HG02973 (cell line): Measurements from ENCODE around the gene ZNF217.
"Not testable (repeated sequence)": the region's sequence is repeated elsewhere in the genome, so short reads cannot be mapped to it uniquely, and the experiment has no call there.

Experiments
- ATAC-seq: cut with Tn5 transposase; IDR thresholded peaks from one replicate; pipeline ENCODE4 v1.9.1; 2021; ENCODE audit warnings: moderate library complexity; ENCODE audit not compliant: unreplicated experiment

ZNF217 gene

DNA sequence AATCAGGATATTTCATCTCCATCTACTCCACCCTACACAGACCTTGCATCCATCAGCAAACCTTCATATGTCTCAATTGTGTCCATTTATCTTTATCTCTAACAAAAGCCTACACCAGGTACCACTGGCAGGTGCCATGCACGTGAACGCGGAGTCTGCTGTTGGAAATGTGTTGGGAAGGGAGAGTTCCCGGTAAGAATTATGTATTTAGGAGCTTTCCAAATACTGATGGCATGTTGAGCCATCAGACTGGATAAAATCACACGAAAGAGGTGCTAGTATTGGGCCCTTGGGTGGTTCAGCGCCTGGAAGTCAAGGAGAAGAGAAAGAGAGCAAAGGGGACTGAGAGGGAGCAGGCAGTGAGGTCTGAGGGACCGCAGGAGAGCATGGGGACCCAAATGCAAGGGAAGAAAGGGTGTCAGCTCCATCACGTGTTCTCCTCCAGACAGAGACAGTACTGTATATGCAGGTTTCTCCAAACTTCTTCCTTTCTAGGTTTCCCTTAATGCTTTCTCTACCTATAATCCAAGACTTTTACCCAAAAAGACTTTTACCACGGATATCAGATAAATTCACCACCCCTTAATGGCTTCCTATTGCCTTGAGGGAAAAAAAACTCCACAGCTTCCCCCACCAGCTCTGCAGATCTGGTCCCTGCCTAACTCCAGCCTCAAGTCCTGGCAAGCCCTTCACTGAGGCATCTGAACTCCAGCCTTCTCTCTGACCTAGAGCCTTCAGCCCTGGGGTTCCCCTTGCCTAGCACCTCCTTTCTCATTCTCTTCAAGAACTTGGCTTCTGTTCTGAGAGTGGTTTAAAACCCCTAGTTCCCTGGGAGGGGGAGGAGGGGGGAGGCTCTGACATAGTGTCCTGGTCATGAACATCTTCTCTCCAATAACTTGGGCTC lies 4.8 kb upstream of the ZNF217 start:
- no peak for ATAC-seq

DNA sequence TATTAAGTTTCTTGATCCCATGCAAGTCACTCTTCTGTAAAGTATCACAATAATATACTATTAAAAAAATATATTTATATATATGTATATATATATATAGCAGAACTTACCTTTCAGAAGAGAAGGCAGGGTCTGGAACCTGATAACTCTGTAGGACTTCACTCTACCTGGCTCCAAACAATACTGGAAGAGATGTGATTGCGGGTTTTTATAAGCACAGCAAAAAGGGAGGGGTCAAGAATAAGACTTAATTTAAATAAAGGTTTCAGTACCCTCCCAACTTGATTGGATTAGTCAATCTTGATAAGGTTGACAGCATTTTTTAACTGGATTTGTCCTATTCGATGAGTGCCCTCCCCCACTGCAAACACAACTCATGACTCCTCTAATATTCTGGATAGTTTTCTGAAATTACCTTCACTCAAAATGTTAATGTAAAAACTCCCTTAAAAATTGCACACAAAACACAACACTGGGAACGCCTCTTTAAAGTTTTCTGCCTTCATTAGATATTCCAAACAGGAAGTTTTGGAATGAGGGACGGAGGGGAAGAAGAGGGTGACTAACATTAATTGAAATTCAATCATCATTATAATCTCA lies 4.0 kb upstream of the ZNF217 start:
- no peak for ATAC-seq

- ATAC-seq: no peak
Measured at GRCh38 chr20:53597030-53597482, 3.4 kb upstream of the ZNF217 start.

- not testable (repeated sequence) for ATAC-seq
Measured at GRCh38 chr20:53596189-53597001, 2.8 kb upstream of the ZNF217 start.

DNA sequence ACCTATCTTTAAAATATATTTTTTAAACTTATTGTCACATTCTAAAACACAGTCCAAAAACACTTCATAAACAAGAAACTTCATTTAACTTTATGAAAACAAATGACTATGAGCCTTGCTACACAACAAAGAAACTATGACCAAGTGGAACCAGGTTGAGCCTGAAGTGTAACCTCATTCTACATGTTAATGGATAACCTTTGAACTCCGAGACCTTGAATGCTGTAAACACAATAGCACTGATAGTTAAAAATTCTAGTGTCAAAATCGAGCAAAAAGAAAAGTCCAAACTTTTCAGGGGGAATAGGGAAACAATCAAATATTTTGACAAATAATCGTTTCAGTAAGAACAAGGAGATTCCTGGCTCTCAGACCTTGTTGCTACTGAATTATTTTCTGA lies 2.1 kb upstream of the ZNF217 start:
- ATAC-seq: not testable (repeated sequence)

GRCh38 chr20:53595018-53595378 lies 1.4 kb upstream of the ZNF217 start:
- ATAC-seq: no peak

DNA sequence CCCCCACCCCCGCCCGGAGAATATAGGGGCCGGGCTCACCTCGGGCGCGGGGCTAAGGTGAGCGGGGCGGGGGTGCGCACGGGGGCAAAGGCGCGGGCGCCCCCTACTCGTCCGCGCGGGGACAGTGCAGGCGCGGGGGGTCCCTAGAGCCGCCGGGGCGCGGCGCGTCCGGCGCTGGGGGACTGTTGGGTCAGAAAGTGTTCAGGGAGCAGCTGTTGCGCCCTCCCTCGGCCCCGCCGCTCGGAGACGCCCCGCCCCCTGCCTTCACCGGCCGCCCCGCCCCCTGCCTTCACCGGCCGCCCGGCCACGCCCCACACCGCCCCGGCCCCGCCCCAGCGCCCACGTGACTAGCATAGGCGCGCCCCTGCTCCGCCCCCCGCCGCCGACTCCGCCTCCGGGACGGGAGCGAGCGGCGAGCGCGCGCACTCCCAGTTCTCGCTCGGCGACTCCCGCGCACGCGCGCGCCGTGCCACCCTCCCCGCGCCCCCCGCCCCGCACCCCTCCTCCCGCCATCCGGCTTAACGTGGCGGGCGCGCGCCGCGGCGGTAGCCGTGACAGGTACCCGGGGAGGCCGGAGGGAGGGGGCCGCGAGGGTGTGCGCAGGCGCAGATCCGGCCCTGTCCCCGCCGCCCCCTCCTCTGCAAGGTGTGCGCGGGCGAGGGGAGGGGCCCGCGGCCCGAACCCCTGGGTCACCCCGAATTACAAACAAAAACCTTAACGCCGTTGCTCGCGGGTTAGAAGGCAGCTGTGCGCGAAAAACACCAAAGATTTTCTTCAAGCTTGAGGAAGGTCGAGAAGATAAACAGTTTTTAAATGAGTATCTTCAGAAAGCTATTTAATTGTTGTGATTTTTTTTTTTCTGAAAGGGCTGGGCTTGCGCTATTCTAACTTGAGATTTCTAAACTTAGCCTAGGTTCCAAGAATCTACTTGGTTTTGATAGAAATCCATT lies 704 bp upstream of the ZNF217 start:
- peak; percentile 57 for ATAC-seq

DNA sequence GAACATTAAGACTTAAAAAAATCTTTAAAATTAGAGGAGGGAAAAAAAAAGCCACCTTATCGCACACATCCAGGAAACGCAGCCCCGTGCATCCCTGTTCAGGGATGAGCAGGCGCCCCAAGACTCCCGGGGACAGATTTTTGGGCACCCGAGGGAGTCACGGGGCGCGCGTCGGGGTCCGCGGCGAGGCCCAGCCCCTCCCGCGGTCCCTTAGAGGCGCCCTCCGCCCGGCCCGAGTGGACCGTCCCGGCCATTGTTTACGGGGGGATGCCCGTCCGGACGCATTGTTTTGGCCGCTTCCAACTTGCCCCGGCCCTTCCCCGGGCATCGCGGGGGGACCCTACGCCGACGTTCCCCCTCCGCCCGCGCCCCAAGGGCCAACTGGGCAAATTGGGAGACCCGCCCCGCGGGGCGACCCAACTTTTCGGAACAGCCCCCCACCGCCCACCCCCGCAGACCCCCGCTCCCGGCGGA lies 610 bp downstream of the ZNF217 start:
- ATAC-seq: no peak

- peak; percentile 24 for ATAC-seq
Measured at GRCh38 chr20:53592454-53592991, 1.1 kb downstream of the ZNF217 start.

DNA sequence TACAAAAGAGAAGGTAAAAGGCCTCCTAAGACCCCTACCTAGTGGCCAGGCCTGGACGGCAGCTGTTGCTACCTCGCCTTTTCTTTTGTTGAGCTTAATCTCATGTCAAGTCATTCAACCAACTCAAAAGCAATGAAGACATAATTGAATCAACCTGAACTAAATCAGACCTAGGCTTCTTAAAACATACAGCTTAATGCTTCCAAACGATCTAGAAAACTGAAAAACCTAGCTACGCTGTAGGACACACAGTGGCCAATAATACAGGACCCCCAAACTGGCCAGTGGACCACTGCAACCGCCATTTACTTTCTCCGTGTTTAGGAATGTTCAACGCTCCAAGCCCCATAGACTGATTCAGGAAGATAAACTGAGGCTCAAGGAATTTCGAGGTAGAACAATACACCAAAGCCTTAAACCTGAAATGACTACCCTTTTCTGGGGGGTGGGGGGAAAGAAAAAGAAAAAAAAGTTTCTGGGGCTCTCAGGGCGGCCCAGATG lies 1.6 kb downstream of the ZNF217 start:
- ATAC-seq: not testable (repeated sequence)

DNA sequence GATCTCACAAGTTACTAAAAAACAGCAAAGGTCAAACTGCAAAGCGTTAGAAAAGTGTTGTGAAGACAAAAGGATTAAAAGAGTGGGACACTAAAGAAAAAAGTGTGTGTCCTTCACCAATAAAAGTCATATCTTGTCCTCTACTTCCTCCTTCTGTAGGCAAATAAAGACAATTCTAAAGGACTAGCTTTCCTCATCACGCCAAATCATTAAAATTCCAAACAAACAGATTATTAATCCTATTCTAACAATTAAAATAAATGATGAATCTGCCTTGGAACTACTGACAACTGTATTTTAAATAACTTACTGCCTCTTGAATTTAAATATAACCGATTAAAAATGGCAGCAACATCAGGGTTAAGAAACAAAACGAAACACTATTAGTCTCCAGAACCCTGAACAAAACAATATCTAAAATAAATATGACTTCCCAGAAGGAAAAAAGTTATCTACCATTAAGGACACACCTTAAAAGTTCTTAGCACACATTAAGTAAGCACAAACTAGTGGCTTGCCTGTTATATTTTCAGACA lies 2.4 kb downstream of the ZNF217 start:
- not testable (repeated sequence) for ATAC-seq

DNA sequence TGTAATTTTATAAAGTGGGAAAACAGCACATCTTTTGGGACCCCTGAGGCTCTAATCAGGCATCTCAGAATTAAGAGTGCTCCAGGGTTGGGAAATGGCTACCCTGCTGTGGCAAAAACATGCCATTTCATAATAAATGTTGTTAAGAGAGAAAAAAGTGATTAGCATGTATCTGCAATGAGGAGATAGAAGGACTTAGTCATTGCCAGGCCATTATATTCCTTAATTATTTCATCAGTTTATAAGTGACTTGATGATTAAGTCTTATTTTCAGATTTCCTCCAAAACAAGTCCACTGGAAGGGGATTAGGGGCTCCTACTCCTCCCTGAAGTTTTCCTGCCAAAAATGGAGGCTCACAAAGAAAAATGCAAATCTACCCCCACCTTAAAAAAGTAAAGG lies 3.0 kb downstream of the ZNF217 start:
- not testable (repeated sequence) for ATAC-seq

DNA sequence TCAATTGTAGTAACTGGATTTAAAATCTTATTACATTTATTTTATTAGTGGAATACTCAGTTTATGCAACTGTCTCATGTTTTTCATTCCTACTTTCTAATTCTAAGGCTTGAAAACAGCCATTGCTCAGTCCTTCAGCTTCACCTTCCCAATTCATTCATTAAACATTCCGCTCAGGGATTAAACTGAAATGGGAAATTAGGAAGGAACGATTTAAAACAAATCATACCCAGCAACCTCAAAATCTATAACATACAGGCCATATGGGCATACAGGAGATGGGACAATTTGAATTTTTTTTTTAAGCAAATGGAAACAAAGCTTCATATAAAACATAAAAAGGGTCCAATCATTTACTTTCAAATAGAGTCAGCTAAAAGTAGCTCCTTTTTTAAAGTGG lies 3.5 kb downstream of the ZNF217 start:
- ATAC-seq: not testable (repeated sequence)

GRCh38 chr20:53589321-53590065 lies 4.1 kb downstream of the ZNF217 start:
- not testable (repeated sequence) for ATAC-seq

DNA sequence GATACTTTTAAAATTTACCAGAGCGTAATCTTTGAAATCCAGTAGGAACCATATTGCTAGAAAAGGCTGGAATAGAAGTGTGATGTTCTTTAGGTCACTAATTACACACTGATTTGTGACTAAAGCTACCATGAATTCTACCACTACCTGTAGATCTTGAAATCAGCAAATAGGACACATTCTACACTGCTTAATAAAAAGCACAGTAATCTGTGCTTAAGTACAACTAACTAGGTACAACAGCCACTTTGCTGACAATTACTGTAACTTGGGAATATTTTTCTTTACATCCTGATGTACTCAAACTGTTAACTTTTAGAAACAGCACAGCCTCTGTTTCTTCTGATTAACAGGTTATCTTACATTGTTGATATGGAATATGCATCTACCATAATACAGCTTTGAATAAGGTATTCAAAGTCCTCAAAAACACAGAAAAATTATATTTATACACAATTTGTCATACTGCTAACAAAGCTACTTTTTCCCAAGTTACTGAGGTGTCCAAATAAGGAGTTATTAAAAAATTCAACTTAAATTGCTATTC lies 6.4 kb downstream of the ZNF217 start:
- not testable (repeated sequence) for ATAC-seq

DNA sequence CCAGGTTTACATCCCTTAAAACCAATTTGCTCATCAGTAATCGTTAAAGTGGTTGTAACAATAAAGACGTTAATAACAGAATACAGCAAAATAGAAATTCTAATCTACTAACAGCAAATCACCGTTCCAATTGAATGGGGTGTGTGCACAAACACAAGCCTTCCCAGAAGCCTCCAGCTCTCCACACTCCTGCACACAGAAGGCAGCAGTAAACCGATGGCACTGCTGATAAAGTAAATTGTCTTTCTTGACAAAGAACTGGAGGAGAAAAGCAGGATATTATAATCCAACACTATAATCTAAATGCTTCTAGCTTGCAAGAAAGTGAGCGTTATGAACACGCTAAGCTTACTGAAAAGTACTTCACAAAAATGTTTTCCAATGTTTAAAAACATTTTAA lies 7.0 kb downstream of the ZNF217 start:
- ATAC-seq: no peak

DNA sequence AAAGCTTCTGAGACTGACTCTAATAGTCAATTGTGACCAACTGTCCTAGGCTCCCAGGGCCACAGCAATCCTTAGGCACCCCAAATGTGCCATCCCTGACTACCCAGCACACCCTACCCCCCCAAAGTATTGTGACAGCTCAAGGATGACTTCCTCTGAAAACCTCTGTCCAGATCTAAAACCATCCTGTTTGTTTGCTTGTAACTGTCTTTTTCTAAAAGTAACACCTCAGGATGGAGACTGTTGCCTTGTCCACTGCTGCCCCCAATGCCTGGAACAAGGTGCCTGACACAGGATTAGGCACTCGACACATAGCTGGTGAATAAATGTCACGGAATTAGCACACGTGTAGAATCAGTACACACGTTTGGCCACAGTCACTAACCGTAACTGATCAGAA lies 7.7 kb downstream of the ZNF217 start:
- ATAC-seq: not testable (repeated sequence)

GRCh38 chr20:53585004-53585569 lies 8.6 kb downstream of the ZNF217 start:
- ATAC-seq: not testable (repeated sequence)
